Putamen (tissue), 1 donor: Measurements from ENCODE around the gene OR2T27.
"Not testable (repeated sequence)": the region's sequence is repeated elsewhere in the genome, so short reads cannot be mapped to it uniquely, and the experiment has no call there.

Experiments
- DNase-seq: peaks from one replicate; pipeline ENCODE4 v3.0.0-alpha.2; 2016; ENCODE audit warnings: low spot score

Gene OR2T27

DNA sequence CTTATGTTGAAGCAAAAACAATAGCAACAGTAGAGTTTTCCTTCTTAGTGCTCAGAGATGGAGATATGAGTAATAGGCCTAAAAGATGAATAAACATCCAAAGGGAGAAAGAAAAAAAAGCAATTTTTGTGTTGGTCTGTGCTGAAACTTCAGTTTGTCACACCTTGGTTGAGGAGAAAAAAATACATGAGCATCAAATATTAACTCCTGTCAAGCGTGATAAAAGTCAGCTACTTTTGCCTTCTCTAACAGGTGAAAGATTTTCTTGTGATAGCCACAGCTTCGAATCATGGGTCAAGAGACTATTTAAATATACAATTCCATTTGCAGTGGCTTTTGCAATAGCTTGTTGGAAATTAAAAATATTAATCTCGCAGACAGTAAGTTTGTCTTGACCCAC lies 14.4 kb downstream of the OR2T27 start:
- DNase-seq = not testable (repeated sequence)

DNA sequence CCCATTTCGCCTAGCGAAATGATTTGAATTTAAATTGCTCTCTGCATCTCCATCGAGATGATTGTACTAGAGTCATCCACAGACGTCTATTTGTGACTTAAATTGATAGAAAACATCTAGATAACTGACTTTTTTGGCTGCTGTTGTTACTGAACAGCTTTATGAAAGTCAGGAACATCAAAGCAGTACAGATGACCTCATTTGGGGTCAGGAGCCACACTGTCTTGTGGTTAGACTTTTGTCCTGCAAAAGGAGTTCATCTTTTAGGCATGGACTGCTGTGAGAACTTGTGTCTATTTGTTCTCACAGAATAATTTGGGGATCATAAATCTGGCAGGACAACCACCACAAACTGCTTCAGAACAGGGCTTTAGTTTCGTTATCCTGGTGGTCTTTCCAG lies 15.7 kb downstream of the OR2T27 start:
- DNase-seq = not testable (repeated sequence)

DNA sequence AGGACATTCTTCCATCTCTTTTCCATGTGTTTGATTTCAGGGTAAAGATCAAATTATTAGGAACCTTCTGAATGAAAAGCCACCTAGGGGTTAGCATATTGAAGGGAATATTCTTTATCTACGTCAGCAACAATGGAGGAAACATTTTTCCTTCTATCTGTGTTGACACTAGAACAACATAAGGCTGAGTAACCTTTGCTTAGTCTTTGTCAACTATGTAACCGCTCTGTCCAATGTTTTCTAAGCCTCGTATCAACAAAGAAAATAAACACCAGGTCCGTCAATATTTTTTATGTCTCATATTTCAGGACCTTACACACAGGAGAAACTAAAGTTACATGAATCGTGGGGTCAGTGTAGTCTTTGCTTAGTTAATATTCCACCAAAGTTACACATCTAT lies 18.7 kb downstream of the OR2T27 start:
- DNase-seq = not testable (repeated sequence)

DNA sequence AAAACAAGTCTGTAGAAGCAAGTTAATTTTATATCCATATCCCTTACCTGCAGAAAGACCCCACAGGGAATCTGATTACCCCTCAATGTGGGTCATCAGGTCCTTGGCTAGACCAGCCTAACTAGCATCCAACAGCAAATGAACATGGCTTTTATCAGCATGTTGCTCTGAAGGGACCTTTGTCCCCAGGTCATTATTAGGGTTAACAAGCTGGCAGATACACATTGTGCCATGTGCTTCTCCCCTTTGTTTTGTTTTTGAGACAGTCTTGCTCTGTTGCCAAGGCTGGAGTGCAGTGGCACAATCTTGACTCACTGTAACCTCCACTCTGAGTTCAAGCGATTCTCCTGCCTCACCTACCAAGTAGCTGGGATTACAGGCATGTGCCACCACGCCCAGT lies 20.3 kb downstream of the OR2T27 start, which contains the start of gene OR2T11:
Gene OR2T11, minus strand, starts transcription at position 101 of the 400 bp plus-strand sequence. CDS start 7,963 bp downstream, outside the sequence.
- DNase-seq = not testable (repeated sequence)

DNA sequence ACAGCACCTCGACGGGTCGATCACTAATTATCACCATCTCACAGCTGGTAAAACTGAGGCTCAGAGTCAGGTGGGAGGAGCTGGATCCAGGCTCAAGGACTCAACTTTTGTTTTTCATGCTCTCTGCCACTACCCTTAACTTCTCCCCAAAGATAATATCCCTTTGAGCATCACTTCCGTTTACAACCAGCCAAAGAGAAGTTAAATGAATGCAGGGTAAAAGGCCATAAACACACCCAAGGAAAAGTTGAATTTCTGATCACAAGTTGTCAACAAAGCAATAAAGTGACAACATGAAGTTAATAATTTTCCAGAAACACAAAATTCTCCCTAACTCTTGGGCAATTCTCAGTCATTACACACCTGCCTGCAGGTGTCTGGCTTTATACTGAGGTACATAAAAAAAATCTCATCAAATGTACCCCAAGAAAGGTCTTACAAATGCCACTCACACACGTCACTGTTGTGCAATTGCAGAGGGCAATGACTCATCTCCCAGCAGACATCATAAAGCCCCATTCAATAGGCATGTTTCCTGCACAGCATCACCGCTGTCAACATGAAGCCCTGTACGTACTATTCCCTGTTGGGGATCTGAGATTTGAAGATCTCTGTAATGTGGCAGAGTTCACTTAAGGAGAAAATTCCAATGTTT lies 23.8 kb downstream of the OR2T27 start:
- no peak for DNase-seq

DNA sequence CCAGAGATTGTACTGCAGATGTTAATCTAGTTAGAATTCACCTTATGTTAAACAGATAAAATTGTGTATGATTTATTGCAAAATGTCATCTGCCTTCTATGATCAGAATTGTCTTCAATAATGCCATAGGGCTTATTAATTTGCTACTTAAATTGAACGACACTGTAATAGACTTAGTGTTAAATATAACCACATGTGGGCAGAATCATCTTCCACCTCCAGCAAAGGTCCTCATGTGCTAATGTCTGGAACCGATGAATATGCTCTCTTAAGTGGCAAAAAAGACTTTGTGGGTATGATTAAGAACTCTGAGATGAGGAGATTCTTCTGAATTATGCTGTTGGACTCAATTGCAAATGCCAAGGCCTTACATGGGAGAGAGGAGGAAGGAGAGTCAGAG lies 24.8 kb downstream of the OR2T27 start:
- peak; percentile 58 for DNase-seq

DNA sequence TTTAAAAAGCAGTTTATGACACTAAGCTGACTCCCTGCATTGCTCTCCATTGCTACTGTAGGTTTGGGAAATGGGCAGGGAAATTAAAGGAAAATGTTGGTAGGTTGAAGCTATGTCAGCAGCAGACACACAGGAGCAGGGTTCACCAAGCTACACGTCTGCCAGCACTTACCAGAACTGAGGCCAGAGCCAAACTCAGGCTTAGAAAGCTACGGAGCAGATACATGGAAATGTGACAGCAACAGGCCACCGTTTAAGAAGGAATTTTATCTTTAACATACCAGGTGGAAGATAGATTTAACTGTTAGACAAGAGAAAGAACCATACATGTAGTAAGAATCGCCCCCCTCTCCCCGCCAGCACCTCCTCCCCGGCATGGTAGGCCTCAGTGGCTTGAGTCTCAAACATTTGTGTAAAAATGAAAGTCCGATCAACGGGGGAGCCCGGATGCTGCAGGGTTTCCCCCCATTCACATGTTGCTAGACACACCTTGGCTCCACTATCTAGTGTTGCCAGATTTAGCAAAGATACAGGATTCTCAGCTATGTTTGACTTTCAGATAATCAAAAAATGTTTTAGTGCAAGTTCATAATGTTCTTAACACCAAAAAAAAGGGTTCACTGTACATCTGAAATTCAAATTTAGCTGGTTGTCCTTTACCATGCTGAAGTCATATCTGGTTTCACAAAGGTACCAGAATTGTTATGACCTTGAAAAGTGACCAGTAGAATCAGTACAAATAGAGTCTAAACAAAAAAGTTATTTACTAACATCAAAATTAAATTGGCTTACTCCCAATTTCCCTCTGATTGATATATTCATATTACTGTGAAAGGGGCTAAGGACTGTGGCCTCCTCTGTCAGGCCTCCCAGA lies 27.1 kb downstream of the OR2T27 start:
- DNase-seq = no peak

DNA sequence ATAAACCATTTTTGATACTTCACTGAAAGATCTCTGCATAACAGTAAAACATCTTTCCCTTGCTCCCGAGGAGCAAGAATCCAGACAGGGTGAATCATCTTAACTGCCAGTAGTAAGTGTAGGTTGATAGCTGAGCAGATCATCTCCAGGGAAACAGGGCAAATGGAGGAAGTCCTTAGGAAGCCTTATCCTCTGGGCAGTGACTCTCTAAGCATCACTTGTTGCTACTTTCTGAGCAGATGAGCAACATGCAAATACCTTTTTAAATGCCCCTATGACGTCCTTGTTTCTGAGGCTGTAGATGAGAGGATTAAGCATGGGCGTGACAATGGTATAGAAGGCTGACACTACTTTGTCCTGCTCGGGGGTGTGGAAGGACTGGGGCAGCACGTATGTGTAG lies 29.4 kb downstream of the OR2T27 start:
- DNase-seq = peak; percentile 15

DNA sequence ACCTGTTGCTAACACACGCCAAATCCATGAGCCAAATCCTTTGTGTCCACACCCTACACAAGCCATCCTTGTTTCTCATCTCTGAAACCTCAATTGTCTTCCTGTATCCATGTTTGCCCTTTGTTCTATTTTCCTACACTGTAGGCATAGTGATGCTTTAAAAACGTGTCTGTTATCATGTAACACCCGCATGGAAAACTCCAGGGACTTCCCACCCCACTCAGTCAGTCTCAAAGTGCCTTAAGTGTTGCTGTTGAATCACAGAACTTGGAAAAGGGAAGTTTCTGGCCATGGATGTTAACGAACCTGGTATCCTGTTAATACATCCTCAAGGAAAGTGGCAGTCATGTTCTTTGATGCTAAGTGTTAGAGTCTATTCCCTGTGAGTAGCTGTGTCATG lies 30.2 kb downstream of the OR2T27 start:
- no peak for DNase-seq

DNA sequence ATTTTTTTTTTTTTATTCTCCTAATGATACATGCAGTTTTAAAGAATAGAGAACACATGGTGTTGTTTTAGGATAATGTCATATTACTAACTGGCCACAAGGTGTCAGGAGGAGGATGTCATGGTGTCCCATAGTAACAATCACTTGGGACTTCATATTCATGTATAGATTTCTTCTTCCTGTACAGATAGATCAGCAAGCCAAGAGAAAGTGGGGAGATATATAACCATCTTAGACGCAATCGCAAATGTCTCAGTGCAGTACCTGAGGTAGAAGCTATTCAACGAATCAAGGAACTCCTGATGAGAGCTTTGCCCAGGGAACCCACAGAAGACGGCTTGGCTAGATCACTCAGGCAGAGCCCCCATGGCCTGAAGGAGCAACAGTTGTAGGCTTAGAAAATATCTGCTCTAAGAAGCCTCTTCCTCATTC lies 32.7 kb downstream of the OR2T27 start:
- DNase-seq = no peak

DNA sequence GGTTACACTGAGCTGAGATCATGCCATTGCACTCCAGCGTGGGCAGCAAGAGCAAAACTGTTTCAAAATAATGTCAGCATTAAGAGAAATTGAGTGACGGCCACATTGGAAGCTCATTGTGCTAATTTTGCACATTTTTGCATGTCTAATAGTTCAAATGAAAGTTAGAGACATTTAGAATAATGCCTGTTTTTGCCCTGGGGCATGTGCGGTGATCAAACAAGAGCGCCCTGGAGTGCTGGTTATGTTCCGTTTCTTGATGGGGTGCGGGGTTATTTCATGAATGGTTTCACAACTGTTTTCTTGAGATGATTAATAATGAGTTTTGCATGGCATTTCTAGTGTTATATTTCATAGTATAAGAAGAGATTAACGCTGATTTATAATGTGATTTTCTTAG lies 33.6 kb downstream of the OR2T27 start:
- DNase-seq = no peak

DNA sequence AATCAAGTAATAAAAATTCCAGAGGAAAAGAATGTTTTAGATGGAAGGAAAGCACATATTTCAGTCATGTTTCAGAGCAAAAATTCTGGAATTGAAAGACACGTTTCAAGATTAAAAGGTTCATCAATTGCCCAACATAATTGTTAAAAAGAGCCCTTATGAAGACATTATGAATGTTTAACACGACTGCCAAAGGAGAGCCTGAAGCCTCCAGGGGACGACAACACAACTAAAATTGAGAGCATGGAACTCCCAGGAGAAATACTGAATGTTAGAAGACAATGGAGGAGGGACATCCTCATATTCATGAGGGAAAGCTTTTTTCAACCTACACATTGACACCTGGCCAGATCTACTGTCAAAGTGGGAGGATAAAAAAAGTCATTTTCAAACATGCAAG lies 36.5 kb downstream of the OR2T27 start:
- DNase-seq = peak; percentile 40

DNA sequence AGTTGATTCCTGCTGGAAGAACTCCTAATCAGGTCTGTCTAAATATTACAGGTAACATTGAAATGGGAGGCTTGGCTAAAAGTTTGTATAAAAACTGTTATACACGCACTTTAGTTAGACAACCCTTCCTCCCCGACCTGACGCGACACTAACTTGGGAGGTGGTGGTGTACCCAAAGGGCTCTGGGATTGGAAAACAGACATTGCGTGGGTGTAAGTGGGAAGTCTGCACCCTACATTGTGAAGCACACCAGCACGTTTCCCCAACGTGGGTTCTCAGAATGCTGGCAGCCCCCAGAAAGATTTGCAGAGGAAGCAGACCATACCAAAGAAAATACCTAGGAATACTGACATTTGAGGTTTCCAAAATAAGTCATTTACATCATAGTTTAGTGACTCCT lies 37.2 kb downstream of the OR2T27 start:
- peak; percentile 11 for DNase-seq

DNA sequence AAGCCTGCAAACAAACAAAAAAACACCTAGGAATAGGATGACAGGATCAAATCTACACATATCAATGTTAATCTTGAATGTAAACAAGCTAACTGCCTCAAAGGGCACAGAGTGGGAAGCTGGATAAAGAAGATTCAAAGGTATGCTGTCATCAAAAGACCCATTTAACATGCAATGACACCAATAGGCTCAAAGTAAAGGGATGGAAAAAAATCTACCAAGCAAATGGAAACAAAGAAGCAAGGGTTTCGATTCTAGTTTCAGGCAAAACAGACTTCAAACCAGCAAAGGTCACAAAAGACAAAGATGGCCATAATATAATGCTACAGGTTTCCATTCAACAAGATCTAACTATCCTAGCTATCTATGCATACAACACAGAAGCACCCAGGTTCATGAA lies 41.6 kb downstream of the OR2T27 start:
- DNase-seq = no peak

DNA sequence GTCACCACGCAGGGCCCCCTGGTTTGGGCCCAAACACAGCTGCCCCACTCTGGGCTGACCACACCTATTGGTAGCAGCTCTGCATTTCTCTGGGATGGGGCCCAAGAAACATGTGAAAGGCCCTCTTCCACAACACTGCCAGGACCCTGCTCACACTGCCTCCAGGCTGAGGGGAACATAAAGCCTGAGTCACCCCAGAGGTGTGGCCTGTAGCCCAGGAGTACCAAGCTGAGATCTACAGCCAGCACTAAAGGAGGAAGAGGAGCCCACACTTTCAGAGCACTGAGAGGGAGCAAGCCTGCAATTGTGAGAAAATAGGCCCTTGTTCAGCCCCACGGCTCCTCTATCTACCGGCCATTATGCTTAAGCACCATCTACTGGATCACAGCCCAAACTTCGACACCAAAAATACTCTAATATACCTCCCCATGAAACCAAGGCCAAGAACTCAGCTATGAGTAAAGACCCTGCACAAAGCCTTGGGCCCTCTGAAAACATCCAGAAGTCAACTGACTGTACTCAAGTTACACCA lies 43.4 kb downstream of the OR2T27 start:
- no peak for DNase-seq

DNA sequence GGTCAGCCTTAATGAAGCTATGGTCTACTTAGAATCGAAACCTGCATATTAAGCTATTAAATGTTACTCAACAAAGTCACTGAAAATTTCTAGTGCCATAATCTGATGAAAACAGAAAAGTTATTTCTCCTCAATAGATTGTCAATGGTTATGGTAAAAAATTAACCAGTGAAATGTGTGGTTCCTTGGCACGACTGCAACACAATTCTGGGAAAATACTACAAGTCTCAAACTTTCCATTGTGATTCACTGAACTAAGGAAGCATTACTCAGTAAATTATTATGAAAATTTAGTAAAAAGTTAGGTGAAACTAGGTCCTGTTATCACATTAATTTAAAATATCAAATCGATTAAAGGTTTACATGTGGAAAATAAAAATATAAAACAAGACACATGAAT lies 45.0 kb downstream of the OR2T27 start:
- DNase-seq = no peak
